Esophagus muscularis mucosa (tissue), 3 donors: ENCODE measurements around the gene FBLIM1.

Experiments used
- CTCF ChIP-seq, 3 experiments: fragments of 200-600 bp in 2 of 3; fragments of 450-650 bp in 1 of 3; sonication (generic) in 2 of 3; IDR thresholded peaks; one replicate each; pipeline ENCODE4 v1.5.1; 2017 to 2019; ENCODE audit warnings: antibody characterized with exemption in 3 of 3, mild to moderate bottlenecking in 2 of 3, moderate library complexity in 1 of 3
- EP300 ChIP-seq: sonication (generic); formaldehyde crosslinking; IDR thresholded peaks from one replicate; pipeline ENCODE4 v1.6.1; 2017; ENCODE audit warnings: antibody characterized with exemption

GRCh38 chr1:15799004-15799867 is 40.6 kb downstream of the FBLIM1 start:
- no peak for TF ChIP-seq CTCF (IDR thresholded peaks at IDR 0.05)
- peak; percentile 13 for TF ChIP-seq EP300
